ENCODE results near the gene RAP1GAP2. TPM values are rescaled to one million over a fixed set of nuclear protein-coding genes. Genes with fewer than 3 reads are reported as not detected.
A peak's percentile ranks its signal among the peaks of the same experiment; 100 is the strongest.

The RAP1GAP2 gene
- total RNA-seq, 3 donors from 2014 or later (not counting 1 experiment from before 2014, with no cell fraction given): 274 to 418 (median 390) TPM

DNA sequence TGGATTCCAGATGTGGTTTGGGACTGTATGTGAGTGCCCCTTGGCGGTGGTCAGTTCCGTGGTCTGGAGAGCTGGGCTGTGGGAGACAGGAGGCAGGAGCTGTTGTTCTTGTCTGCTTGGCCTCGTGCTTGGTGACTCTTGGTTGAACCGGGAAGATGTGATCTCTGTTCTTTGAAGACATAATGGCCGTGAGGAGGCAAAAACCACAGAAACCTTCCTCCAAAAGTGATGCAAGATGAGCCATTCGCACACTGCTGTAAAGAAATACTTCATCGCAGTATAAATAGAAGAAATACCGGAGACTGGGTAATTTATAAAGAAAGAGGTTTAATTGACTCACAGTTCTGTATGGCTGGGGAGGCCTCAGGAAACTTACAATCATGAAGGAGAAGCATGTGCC is 128.8 kb downstream of the RAP1GAP2 start:
- H3K9me3 Mint-ChIP-seq: no peaks in the 10 kb centered on the region
- no peak overlapping the region for H3K27ac ChIP-seq (ENCODE audit: low read length)
- no peaks in the 10 kb centered on the region for H3K9me3 ChIP-seq (ENCODE audit: control insufficient read depth, insufficient read depth, low read length)
- DNase-seq (no peak), ATAC-seq (peak in 2 of 3 donors; percentile 43 to 72)
- 68% methylated on average over 8 of the region's 8 CpGs for WGBS (ENCODE audit: insufficient coverage)
- TF ChIP-seq, protein P1, sequence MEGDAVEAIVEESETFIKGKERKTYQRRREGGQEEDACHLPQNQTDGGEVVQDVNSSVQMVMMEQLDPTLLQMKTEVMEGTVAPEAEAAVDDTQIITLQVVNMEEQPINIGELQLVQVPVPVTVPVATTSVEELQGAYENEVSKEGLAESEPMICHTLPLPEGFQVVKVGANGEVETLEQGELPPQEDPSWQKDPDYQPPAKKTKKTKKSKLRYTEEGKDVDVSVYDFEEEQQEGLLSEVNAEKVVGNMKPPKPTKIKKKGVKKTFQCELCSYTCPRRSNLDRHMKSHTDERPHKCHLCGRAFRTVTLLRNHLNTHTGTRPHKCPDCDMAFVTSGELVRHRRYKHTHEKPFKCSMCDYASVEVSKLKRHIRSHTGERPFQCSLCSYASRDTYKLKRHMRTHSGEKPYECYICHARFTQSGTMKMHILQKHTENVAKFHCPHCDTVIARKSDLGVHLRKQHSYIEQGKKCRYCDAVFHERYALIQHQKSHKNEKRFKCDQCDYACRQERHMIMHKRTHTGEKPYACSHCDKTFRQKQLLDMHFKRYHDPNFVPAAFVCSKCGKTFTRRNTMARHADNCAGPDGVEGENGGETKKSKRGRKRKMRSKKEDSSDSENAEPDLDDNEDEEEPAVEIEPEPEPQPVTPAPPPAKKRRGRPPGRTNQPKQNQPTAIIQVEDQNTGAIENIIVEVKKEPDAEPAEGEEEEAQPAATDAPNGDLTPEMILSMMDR (IDR thresholded peaks at IDR 0.05): no peak
- H3K4me3 ChIP-seq (ENCODE audit: low read length): no peak overlapping the region
- H3K27me3 ChIP-seq (ENCODE audit: control insufficient read depth, insufficient read depth, low read length): no peaks in the 10 kb centered on the region
- no peaks in the 10 kb centered on the region for H3K27me3 Mint-ChIP-seq (ENCODE audit: low read depth in 2 of 2)
- H3K4me1 Mint-ChIP-seq: peaks cover 56 to 78% of the 10 kb centered on the region in 2 donors
- peak overlapping the region; percentile 86 to 89 for H3K27ac Mint-ChIP-seq
- peaks cover 47% of the 10 kb centered on the region for H3K4me1 ChIP-seq (ENCODE audit: control insufficient read depth, insufficient read depth, low read length)
- H3K36me3 ChIP-seq (ENCODE audit: control insufficient read depth, insufficient read depth, low read length): peaks cover 17% of the 10 kb centered on the region
- intact Hi-C loops (cut with micrococcal nuclease): no loop called here
- H3K36me3 Mint-ChIP-seq: peaks cover 6% of the 10 kb centered on the region
- H3K4me3 Mint-ChIP-seq: peak overlapping the region; percentile 71

DNA sequence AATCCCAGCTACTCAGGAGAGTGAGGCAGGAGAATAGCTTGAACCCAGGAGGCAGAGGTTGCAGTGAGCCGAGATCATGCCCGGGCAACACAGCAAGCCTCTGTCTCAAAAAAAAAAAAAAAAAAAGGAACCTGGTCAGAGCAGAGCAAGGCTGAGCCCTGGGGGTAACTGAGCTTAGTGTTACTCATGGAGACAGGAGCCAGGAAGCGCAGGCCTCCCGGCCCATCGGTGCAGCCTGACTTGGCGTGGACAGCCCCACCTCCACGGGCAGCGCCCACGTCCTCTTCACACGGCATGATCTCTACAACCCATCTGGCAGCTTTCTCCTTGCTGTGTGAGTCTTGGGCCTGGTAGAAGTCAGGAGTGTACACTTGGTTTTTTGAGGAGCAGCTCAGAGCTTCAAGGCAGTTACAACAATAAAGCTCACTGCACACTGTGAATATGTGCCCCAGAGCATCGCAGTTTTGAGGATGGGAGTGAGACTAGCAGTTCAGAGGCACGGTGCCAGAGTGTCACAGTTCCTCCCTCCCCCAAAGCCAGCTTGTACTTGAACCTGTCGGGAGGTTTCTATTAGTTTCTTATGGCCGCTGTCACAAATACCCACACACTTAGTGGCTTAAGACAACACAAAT is 129.9 kb downstream of the RAP1GAP2 start:
- H3K36me3 ChIP-seq (ENCODE audit: control insufficient read depth, insufficient read depth, low read length): peaks cover 15% of the 10 kb centered on the region
- H3K9me3 ChIP-seq (ENCODE audit: control insufficient read depth, insufficient read depth, low read length): no peaks in the 10 kb centered on the region
- ATAC-seq (peak in 2 of 3 donors; percentile 11 to 34), DNase-seq (no peak)
- peaks cover 54% of the 10 kb centered on the region for H3K4me1 ChIP-seq (ENCODE audit: control insufficient read depth, insufficient read depth, low read length)
- intact Hi-C loops (cut with micrococcal nuclease): no loop called here
- WGBS (ENCODE audit: insufficient coverage): 67% methylated on average over 12 of the region's 14 CpGs
- no peak overlapping the region for H3K27ac ChIP-seq (ENCODE audit: low read length)
- no peaks in the 10 kb centered on the region for H3K27me3 Mint-ChIP-seq (ENCODE audit: low read depth in 2 of 2)
- no peaks in the 10 kb centered on the region for H3K27me3 ChIP-seq (ENCODE audit: control insufficient read depth, insufficient read depth, low read length)
- H3K4me1 Mint-ChIP-seq: peaks cover 60 to 81% of the 10 kb centered on the region in 2 donors
- TF ChIP-seq, protein P1 (IDR thresholded peaks at IDR 0.05): no peak
- H3K27ac Mint-ChIP-seq: peak overlapping the region; percentile 86 to 89
- H3K4me3 ChIP-seq (ENCODE audit: low read length): no peak overlapping the region
- no peaks in the 10 kb centered on the region for H3K9me3 Mint-ChIP-seq
- H3K4me3 Mint-ChIP-seq: peak overlapping the region; percentile 9
- peaks cover 6% of the 10 kb centered on the region for H3K36me3 Mint-ChIP-seq

DNA sequence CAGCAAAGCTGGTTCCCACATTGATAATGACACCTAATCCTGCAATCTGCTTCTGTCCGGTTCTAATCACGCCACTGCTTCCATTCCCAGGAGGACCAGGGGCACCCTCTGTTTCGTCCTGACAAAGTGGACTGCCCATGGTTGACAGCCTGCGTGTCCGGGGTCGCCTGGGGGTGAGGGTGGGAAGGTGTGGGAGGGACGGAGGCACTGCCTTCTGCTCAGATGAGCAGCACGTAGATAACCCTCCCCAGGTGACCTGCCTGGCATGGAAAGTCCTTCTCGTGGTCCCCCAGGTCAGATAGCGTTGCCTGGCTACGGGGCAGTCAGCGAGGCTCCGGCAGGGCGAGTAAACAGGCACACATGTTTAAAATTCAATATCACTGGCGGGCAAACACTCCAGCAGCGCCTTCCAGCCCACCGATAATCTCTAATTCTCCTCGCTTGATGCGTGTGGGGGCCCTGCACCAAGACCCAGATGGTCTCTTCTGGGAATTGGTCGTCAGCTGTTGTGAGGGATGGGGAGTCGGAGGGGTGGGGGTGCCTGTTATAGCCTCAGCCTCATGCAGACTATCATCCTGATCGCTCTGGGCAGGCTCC is 132.2 kb downstream of the RAP1GAP2 start:
- Histone ChIP-seq H3K27me3 (ENCODE audit: control insufficient read depth, insufficient read depth, low read length) (no peaks in the 10 kb centered on the region), H3K4me1 (ENCODE audit: control insufficient read depth, insufficient read depth, low read length) (peaks cover 56% of the 10 kb centered on the region), H3K36me3 (ENCODE audit: control insufficient read depth, insufficient read depth, low read length) (peaks cover 20% of the 10 kb centered on the region), H3K27ac (ENCODE audit: low read length) (no peak overlapping the region), H3K9me3 (ENCODE audit: control insufficient read depth, insufficient read depth, low read length) (no peaks in the 10 kb centered on the region), H3K4me3 (ENCODE audit: low read length) (no peak overlapping the region)
- intact Hi-C loops (cut with micrococcal nuclease): no loop called here
- H3K27ac Mint-ChIP-seq: peak overlapping the region in 1 of 2 donors; percentile 75
- no peak overlapping the region for H3K4me3 Mint-ChIP-seq
- ATAC-seq: no peak
- H3K27me3 Mint-ChIP-seq (ENCODE audit: low read depth in 2 of 2): no peaks in the 10 kb centered on the region
- no peaks in the 10 kb centered on the region for H3K9me3 Mint-ChIP-seq
- H3K36me3 Mint-ChIP-seq: peaks cover 6% of the 10 kb centered on the region
- peaks cover 61 to 89% of the 10 kb centered on the region in 2 donors for H3K4me1 Mint-ChIP-seq
- TF ChIP-seq, protein P1 (IDR thresholded peaks at IDR 0.05): no peak
- 95% methylated on average over 22 of the region's 22 CpGs for WGBS (ENCODE audit: insufficient coverage)
- DNase-seq: no peak

Data from natural killer cell (primary cell).